ENCODE results near the gene CHID1.
A peak's percentile ranks its signal among the peaks of the same experiment; 100 is the strongest.

Gene CHID1

GRCh38 chr11:844693-845644 is 65.6 kb downstream of the CHID1 start:
- no peak for DNase-seq

GRCh38 chr11:843818-844692 is 66.6 kb downstream of the CHID1 start:
- no peak for DNase-seq

- no peak for DNase-seq
Observed at GRCh38 chr11:843086-843734, 67.4 kb downstream of the CHID1 start.

- peak; percentile 91 for DNase-seq
Observed at GRCh38 chr11:842370-843002, 68.1 kb downstream of the CHID1 start, which contains the start of the genes POLR2L and TSPAN4. Gene POLR2L, minus strand, starts transcription at chr11:842529. Its CDS starts 21 bp downstream, at chr11:842508. Gene TSPAN4, plus strand, starts transcription at chr11:842852. Its CDS starts 7,453 bp downstream, at chr11:850305.

GRCh38 chr11:841981-842369 is 68.6 kb downstream of the CHID1 start:
- DNase-seq, result no peak

- no peak for DNase-seq
Observed at GRCh38 chr11:839875-840617, 70.6 kb downstream of the CHID1 start.

GRCh38 chr11:839280-839623 is 71.4 kb downstream of the CHID1 start:
- no peak for DNase-seq

- no peak for DNase-seq
Observed at GRCh38 chr11:838441-839279, 72.0 kb downstream of the CHID1 start.

- DNase-seq, result no peak
Observed at GRCh38 chr11:837990-838307, 72.7 kb downstream of the CHID1 start.

- no peak for DNase-seq
Observed at GRCh38 chr11:837189-837989, 73.2 kb downstream of the CHID1 start.

GRCh38 chr11:836700-837099 is 73.9 kb downstream of the CHID1 start:
- DNase-seq, result no peak

- no peak for DNase-seq
Observed at GRCh38 chr11:836274-836673, 74.3 kb downstream of the CHID1 start.

GRCh38 chr11:834371-835316 is 76.0 kb downstream of the CHID1 start:
- no peak for DNase-seq

GRCh38 chr11:833849-834311 is 76.7 kb downstream of the CHID1 start:
- DNase-seq, result no peak

- peak; percentile 36 for DNase-seq
Observed at GRCh38 chr11:833114-833791, 77.4 kb downstream of the CHID1 start.

GRCh38 chr11:832529-833113 is 78.0 kb downstream of the CHID1 start, which contains the start of gene CD151:
Gene CD151, plus strand, starts transcription at chr11:832952. Its CDS starts 3,118 bp downstream, at chr11:836070.
- peak; percentile 74 for DNase-seq

- no peak for DNase-seq
Observed at GRCh38 chr11:831961-832528, 78.6 kb downstream of the CHID1 start.
